CD4-positive, alpha-beta T cell treated with Interleukin-10 for 1 hour (primary cell): ENCODE measurements around the gene SSUH2.
"Not testable (repeated sequence)": the region's sequence is repeated elsewhere in the genome, so short reads cannot be mapped to it uniquely, and the experiment has no call there.

Experiments
- DNase-seq: peaks from one replicate; pipeline ENCODE4 v3.0.0-alpha.2; 2020

The SSUH2 gene

DNA sequence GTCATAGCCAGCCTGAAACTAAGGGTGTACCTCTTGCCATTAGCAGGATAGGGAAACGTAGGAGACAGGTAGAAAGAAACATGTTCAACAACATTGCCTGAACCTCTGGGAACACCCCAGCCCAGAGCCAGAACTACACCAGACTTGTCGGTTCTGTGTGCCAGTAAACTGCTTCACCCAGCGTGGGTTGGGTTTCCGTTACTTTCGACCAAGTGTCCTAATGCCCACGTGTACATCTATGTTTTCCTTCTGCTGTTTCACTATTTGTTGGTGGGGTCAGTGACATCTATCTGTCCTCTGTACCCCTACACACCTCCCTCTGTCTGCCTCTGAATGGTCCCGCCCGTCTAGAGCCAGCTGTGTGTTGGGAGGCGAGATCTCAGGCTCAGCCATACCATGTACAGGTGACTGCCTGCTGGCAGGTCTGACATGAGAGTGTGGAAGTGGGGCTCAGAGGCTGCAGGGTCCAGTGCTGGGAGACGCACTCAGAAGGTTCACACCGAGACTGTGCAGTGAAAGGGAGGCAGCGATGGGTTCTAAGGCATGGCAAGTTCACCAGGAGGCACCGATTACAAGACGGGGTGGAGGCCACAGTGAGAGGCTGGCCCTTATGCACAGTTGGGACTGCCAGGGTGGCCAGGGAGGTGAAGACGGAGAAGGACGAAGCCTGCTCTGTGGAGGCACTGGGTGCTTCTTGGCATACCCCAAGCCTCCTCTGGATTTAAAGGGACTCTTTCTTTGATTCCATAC lies 36.4 kb downstream of the SSUH2 start:
- no peak for DNase-seq

DNA sequence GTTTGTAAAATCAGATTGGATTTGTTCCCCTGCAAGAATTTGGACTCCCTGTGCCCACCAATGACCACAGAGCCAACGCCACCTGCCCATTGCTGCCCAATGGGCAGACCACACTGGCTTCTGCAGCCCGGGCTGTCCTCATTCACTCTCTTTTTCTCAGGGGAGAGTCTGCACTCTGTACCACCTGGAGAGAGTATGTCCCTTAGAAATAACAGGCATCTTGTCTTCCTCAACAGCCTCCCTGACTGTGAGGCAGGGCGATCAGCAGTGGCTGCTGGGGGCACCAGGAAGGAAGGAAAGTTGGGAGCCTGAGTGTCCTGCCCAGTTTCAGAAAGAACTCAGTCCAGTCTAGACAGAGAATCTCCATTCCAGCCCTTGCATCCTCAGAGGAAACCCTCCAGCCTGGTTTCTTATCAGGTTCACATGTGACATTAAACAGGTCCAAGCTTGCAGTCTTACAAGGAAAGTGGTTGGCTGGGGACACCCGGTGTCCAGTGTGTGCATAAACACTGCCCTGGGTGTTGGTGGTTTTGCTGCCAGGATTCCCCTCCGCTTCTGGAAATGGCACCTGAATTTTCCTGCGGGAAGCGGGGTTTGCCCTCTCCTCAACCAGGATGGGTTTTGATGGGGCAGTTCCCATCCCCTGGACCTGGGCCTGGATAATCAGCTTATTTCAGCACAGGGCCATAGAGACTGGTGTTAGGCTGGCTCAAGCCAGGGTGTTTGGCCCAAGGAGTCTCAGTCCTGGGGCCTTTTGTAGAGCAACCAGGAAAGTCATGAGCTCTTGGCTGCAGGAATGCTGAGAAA lies 37.2 kb downstream of the SSUH2 start:
- peak; percentile 6 for DNase-seq

DNA sequence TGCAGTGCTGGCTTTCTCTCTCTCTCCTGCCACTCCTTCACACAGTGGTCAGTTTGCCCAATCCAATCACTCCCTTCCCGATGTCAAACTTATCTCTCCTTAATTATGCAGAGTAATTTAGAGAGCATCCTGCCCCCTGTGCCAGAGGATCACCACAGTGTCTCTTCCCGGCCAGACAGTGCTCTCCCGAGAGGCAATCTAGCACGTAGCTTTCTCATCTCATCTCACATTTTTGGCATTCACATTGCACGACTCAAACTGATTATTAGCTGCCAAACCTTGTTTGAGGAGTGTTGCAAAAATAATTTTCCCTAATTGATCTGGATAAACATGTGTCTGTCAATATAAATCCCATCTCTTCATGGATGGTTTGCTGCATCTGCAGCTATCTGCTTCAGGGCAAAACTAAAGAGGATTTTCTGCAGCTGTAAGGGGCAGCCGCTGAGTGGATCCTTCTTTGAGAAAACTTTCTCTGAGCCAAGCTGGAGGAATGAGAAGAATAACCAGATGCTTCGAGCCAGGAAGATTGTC lies 37.8 kb downstream of the SSUH2 start:
- no peak for DNase-seq

DNA sequence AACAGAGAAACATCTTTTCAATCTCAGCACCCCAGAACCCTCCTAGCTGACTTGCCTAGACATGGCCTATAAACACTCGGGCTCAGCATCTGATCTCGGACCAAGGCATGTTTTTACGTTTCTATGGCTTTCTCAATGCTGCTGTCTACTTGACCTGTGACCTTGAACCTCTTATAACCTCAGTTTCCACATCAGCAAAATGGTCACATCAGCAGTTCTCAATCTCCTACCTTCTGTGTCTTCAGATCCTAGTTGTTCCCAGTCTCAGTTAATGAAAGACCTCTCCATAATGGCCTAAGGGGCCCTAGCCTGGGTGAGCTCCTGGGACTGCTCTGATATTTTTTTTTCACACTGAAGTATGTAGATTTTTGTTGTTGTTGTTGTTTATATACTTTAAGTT lies 39.6 kb downstream of the SSUH2 start:
- DNase-seq, result no peak

DNA sequence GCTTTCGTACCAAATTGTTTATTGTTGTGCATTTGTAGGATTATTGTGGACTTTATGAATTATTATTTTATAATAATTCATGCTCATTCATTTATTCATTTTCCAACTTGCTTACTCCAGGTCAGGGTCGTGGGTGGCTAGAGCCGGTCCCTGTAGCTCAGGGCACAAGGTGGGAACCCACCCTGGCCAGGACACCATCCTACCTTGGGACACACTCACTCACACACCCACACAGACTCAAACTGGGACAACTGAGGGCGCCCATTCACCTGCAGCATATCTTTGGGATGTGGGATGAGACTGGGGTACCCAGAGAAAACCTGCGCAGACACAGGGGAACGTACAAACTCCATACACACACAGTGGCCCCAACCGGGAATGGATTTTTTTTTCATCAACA lies 40.6 kb downstream of the SSUH2 start:
- no peak for DNase-seq

DNA sequence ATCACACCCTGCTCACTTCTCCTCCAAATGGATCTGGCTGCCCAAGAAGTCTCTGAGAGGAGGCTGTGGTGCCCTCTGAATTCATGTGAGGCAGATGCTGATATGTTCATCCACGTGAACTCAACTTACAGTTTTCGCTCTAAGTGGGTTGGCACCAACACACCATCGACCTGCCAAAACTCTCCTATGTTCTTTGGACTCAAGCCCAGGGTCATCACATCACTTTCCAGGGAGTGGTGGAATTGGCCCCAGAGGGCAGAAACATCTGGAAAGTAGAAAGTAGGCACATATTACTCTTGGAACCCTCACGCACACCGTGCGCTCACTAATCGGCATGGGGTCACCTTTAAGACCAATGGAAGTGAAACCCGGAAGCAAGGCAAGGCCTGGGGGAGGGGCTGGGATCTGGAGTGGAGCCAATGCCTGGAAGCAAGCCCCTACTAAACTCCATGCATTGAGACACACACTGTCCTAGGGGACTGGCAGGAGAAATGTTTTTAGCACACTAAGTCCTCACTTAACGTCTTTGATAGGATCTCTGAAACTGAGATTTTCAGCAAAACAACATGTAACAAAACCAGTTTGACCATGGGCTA lies 41.4 kb downstream of the SSUH2 start:
- DNase-seq, result no peak

DNA sequence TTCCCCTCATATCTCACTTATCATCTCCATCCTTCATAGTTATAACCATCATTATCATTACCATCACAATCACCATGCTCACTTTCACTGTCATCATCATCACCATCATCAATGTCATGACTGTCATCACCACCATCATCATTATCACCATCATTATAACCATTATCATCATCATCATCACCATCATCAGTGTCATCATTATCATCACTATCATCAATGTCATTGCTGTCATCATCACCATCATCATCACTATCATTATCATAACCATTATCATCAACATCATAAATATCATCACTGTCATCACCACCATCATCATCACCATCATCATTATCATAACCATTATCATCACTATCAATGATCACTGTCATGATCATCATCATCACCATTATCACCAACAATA lies 44.1 kb downstream of the SSUH2 start:
- no peak for DNase-seq

DNA sequence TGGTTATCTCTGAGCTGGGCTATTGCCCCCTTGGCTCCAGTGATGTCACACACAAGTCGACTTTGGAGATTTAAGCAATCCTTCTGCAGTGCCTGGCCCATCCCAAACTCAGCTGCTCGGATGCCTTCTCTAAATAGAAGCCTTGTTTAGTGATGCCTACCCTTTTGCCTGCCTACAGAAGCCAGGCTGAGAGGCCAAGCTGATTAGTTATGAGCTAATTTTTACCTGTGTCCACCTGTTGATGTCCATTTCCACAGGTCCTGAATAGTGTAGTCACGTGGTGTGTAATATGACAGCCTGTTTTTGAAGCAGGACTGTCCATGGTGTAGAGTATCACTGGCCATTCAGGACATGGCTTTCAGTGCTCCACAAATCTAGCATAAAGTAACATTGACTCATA lies 45.5 kb downstream of the SSUH2 start:
- no peak for DNase-seq

DNA sequence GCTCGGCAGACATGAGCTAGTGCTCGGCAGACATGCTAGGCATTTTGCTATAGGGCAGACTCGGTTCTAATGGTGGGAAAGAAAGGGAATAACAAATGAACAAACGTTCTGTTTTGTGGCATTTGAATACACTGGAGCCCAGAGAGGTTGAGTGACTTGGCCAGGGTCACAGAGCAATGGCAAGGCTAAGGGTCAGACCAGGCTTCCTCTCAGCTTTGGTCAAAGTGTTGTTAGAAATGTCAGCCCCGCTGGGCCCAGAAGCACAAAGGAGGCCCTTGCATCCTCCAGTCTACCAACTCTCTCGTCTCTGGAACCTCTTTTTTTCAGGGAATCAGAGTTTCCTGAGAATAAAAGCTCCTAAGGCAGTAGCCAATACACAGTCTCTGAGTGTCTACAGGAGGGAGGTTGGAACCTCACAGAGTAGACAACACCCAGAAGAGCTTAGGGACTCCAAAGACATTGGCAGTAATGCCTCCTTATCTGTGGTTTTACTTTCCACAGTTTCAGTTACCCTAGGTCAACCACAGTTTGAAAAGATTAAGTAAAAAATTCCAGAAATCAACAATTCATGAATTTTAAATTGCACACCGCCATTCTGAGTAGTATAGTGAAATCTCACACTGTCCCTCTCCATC lies 47.3 kb downstream of the SSUH2 start:
- no peak for DNase-seq

DNA sequence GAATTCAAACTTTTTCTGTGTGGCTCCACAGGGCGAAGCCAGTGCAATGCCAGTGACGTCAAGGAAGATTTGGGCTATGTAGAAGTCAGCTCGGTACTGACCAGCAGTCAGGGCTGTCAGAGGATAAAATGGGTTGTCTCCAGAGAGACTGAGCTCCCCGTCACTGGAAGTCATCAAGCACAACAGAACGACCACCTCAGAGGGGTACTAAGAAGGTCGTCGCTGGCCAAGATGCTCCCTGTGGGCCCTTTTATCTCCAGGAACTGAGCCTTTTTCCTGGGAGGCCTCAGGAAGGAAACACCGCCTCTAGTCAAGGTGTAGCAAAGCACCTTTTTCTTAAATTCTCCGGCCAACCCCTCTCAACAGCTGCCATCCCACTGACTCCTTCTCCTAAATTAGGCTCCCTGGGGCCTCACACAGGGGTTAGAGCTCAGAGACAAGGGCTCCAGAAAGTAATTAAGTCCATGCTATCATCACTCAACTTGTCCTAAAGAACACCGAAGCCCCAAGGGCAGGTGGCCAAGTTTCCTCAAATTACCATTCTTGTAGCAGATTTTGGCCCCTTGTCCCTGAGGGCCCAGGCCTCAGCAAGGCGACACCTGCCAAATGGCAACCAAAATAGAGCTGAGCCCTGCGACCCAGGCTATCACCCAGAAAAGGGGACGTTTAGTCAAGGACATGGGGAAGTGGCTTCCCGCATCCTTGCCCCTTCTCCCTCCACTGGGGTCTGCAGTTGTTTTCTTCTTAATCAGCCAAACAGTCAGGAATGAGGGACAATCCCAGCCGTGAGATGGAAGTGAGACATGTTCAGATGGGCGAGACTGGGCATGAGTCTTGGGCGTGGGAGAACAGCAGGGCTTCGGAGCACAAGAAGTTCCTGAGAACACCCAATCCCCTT lies 48.0 kb downstream of the SSUH2 start:
- no peak for DNase-seq

DNA sequence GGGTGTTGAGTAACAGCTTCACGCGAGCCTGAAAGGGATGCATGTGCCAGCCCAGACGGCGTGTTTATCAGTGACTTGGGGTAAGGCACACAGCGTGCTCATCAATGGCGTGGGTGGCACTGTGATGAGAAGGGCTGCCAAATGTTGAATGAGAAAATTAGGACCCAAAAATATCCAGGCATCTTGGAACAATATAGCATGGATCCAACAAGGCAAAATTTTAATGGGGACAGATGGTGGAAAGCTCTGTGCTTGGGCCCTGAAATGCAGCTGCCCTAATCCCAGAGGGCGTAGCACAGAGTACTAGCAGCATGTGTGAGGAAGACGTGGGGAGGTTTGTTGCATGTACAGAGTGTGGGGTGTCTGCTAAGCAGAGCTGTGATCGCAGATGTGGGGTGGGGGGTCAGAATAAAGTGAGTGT lies 48.9 kb downstream of the SSUH2 start:
- no peak for DNase-seq

DNA sequence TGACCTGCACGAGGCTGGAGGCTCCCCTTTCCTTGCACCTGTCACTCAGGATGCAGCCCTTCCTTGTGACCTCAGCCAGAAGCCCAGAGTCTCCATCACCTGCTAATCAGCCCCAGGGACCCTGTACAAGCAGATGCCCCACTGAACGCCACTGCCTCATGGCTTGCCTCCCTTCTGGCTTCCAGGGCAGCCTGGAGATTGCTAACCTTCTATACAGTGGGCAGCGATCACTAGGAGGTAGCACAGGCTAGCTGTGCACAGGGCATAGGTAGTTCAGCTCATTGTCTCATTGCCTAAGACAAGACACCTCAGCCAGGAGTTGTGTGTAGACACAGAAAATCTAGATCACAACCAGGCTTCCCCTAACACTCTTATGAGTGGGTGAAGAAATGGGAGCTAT lies 49.3 kb downstream of the SSUH2 start:
- DNase-seq, result no peak

DNA sequence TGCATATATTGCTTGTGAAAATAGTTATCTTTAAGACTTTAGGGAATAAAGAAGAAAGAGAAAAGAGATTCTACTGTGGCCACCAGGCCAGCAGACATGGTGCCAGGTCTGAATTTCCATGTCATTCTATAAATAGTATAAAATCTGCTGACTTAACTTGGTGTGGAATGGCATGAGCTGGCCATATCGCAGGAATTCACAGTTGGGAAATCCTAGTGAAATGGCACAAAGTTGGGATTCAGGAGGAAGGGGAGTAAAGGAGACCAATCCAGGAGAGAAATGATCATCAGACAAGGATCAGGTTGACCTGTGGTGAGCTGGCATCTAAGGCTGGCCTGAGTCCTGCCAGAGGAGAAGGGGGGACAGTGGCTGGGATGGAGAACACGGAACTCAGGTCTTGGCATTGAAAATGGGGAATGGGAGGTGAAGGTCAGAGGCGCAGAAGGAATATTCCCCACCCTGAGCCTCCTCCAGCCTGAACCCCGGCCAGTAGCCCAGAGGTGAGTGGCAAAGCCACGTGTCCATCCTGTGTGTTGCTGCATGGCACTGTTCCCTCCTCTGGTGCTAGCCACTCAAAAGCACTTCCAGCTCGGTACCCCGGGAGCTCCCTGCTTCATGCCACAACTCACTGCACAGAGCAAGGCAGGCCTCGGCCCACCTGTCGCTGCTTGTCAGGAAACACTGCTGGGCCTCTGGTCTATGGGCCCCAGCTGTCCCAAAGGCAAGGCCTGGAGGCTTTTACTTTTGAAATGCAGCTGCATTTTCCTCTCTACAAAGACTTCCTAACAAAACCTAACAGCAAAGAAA lies 51.4 kb downstream of the SSUH2 start:
- DNase-seq, result no peak

DNA sequence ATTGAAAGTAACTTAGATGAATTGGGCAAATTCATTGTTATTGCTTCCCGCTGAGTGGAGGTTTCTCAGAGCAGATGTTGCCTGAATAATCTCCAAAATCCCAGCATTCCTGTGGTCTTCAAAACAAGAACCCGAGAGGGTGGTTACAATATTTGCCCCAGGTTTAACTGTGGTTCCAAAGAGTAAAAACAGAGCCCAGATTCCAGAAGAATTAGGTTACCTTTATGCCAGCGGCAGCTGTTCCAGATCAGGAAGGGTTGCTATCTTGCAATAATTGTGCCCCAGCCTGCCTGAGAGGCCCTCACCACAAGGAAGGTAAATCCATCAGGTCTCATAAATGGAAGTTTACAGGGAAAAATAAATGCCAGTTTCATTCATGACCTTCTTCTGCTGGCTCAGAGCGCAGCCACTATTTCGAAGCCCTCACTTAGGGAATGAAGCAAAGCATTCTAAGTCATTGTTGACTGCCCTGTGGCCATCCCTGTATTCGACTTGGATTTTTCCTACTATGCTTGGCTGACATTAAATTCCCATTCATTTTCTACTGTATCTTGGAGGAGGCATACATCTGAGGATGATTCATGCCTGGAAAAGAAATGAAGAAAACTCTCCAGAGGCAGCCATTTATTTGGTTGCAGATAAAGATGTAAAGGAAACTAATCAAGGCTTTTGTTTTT lies 54.6 kb downstream of the SSUH2 start:
- no peak for DNase-seq

DNA sequence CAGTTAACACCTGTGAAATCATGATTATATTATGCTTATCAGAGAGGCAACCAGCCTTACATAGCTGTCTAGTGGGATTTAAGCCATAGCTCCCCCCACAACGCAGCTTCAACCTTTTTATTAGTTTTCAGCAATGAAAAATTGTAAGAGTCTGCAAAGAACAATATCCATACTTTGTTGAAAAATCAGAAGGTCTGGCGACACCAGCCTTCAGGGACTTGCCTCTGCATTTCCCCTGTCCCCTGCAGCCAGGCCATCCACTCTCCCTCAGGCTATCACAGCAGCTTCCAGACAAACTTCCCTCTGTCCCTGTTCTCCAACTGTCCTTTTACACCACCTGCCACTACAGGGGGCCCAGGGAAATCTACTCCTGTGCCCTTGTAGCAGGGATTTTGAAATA lies 59.9 kb downstream of the SSUH2 start:
- DNase-seq, result no peak

DNA sequence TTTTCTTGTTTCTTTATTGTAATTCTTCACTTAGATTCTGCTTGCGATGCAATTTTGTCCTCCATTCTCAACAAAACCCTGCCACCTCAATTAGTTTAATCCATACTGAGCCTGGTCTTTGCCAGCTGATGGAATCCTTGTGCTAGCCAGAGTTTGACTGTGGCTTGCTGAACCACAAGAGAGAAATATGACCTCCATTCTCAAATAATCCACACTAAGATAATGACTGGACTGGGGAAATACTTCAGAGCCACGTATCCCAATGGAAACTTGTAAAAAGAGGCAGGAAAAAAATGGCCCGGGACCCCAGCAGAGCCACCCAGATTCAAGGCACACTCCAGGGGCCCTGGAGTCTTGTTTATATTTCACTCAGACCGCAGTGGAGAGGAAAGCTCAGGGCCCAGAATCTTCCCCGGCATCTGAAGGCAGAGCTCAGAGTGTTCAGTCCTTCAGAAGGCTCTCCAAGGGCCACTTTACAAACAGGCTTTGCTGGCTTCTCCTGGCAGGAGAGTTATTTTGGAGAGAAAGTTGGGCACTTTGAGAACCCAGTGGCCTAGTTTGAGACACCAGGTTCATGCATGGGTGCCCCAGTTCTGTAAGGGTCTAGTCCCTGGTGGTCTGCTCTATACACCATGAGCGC lies 62.7 kb downstream of the SSUH2 start:
- DNase-seq, result no peak

DNA sequence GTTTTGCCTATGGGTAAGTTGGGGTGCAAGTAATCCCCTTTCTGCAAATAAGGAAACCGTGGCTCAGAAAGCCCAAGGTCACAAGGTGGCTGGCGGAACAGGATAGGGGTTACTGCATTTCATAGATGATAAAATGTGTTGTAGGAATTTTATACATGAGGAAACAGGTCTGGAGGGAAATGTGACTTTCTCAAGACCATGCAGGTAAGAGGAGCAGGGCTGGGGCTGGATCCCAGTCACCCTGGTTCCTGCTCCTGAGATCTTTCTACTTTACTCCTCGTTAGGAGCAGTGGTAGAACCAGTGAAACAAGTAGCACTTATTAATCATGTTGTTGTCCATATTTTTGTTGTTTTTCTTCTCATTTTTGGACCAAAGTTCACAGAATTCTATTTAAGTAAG lies 63.2 kb downstream of the SSUH2 start:
- no peak for DNase-seq

DNA sequence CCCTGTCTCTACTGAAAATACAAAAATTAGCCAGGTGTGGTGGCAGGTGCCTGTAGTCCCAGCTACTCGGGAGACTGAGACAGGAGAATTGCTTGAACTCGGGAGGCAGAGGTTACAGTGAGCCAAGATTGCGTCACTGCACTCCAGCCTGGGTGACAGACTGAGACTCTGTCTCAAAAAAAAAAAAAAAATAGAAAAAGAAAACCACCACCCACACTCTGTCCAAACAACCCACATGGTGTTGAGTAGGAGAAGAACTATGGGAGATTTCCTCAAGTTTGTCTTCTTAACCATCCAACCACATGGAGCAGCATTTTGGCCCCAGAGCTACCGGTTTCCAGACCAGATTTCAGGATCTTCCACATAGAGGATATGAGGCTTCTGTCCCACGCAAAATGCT lies 64.2 kb downstream of the SSUH2 start:
- not testable (repeated sequence) for DNase-seq

DNA sequence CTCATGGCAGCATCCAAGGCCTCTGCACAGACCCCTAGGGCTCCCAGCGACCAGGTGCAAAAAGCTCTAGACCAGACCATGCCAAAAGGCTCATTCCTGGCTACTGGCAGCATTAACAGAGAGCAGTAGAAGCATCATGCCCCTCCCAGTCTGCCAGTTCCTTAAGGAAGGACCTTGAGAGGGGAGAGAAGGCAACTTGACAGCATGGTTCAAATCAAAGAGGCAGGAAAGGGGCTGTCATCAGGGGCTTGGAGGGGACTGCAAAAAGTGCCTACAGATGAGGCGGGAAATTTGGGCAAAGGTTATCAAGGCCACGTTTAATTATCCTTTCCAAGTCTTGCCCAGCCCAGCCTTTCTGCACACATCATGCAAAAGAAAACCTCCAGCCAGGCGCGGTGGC lies 64.7 kb downstream of the SSUH2 start:
- no peak for DNase-seq

DNA sequence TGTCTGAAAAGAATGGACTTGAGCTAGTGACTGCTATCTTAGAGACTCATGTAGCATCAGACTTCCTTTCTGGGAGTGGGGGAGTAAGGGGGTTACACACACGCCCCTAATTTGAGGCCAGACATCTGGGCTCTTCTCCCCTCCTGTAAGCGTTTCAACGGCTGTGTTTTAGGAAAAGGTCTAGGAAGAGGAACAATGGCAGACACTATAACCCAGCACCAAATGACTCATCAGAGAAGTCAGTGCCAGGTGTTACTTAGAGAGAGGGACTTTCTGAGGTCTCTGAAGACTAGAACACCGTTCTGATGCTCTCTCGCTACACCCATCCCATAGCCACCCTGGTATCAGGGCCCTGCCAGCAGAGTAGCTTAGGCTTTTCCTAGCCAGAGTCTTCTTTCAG lies 65.5 kb downstream of the SSUH2 start:
- DNase-seq, result no peak
